Liver (tissue), 9 donors: ENCODE measurements around the gene CYP2W1. TPM values are rescaled to one million over a fixed set of nuclear protein-coding genes. Genes with fewer than 3 reads are reported as not detected.
A peak's percentile ranks its signal among the peaks of the same experiment; 100 is the strongest.

ENCODE experiments used
- DNase-seq: peaks from one replicate; pipeline ENCODE4 v3.0.0-alpha.2; 2017; ENCODE audit warnings: low spot score
- H3K27ac ChIP-seq, 2 donors: one replicate each; pipeline ENCODE4 v1.7.0; 2013; ENCODE audit warnings: inconsistent platforms in 2 of 2, low read length in 2 of 2, control low read depth in 1 of 2, low read depth in 1 of 2, mild to moderate bottlenecking in 1 of 2
- H3K27me3 ChIP-seq, 4 donors: one replicate each; pipeline versions ENCODE4 v1.6.1 to v1.7.0; 2013; ENCODE audit warnings: low read length in 3 of 4, inconsistent platforms in 1 of 4, mild to moderate bottlenecking in 1 of 4, moderate library complexity in 1 of 4; ENCODE audit not compliant: control insufficient read depth in 4 of 4, insufficient read depth in 4 of 4
- H3K36me3 ChIP-seq, 4 donors: one replicate each; pipeline versions ENCODE4 v1.6.1 to v1.7.0; 2013; ENCODE audit warnings: low read length in 3 of 4, mild to moderate bottlenecking in 3 of 4, low read depth in 1 of 4, moderate library complexity in 1 of 4; ENCODE audit not compliant: control insufficient read depth in 4 of 4, insufficient read depth in 3 of 4
- H3K4me1 ChIP-seq, 4 donors: one replicate each; pipeline versions ENCODE4 v1.6.1 to v1.7.0; 2013; ENCODE audit warnings: low read length in 3 of 4, mild to moderate bottlenecking in 3 of 4, moderate library complexity in 1 of 4; ENCODE audit not compliant: control insufficient read depth in 4 of 4, insufficient read depth in 4 of 4
- H3K4me3 ChIP-seq, 3 donors: one replicate each; pipeline versions ENCODE4 v1.6.1 to v1.7.0; 2013; ENCODE audit warnings: low read length in 3 of 3, control low read depth in 1 of 3, low read depth in 1 of 3, mild to moderate bottlenecking in 1 of 3
- H3K9ac ChIP-seq, 2 donors: one replicate each; pipeline ENCODE4 v1.7.0; 2013; ENCODE audit warnings: low read length in 2 of 2, mild to moderate bottlenecking in 2 of 2, moderate library complexity in 2 of 2, control low read depth in 1 of 2, low read depth in 1 of 2
- H3K9me3 ChIP-seq, 4 donors: one replicate each; pipeline versions ENCODE4 v1.6.1 to v1.7.0; 2013; ENCODE audit warnings: low read length in 3 of 4; ENCODE audit not compliant: control insufficient read depth in 4 of 4
- EGR1 ChIP-seq, 2 donors: IDR thresholded peaks; 2 replicates each; pipeline ENCODE4 v1.6.1; 2016 to 2018; ENCODE audit warnings: antibody characterized with exemption in 2 of 2, low read depth in 2 of 2
- FOXA1 ChIP-seq: IDR thresholded peaks from 2 replicates; pipeline ENCODE4 v1.6.1; 2016; ENCODE audit warnings: antibody characterized with exemption
- FOXA2 ChIP-seq: IDR thresholded peaks from 2 replicates; pipeline ENCODE4 v1.6.1; 2016; ENCODE audit warnings: antibody characterized with exemption
- GABPA ChIP-seq, 2 donors: IDR thresholded peaks in 1 of 2; conservative IDR thresholded peaks in 1 of 2; 2 replicates each; pipeline ENCODE4 v1.6.1; 2016; ENCODE audit warnings: antibody characterized with exemption in 2 of 2, mild to moderate bottlenecking in 1 of 2, moderate library complexity in 1 of 2
- HNF4A ChIP-seq, 2 donors: conservative IDR thresholded peaks; 2 replicates each; pipeline ENCODE4 v1.6.1; 2016; ENCODE audit warnings: antibody characterized with exemption in 2 of 2, mild to moderate bottlenecking in 2 of 2
- HNF4G ChIP-seq: IDR thresholded peaks from 2 replicates; pipeline ENCODE4 v1.6.1; 2016; ENCODE audit warnings: antibody characterized with exemption
- JUND ChIP-seq, 2 donors: IDR thresholded peaks; 2 replicates each; pipeline ENCODE4 v1.6.1; 2016; ENCODE audit warnings: antibody characterized with exemption in 2 of 2
- NR2F2 ChIP-seq: IDR thresholded peaks from 2 replicates; pipeline ENCODE4 v1.6.1; 2016; ENCODE audit warnings: antibody characterized with exemption
- RAD21 ChIP-seq, 2 donors: IDR thresholded peaks; 2 replicates each; pipeline ENCODE4 v1.6.1; 2016; ENCODE audit warnings: antibody characterized with exemption in 2 of 2, mild to moderate bottlenecking in 2 of 2
- RXRA ChIP-seq, 2 donors: IDR thresholded peaks; 2 replicates each; pipeline ENCODE4 v1.6.1; 2017 to 2018; ENCODE audit warnings: antibody characterized with exemption in 2 of 2, mild to moderate bottlenecking in 1 of 2
- SP1 ChIP-seq: IDR thresholded peaks from 2 replicates; pipeline ENCODE4 v1.6.1; 2018; ENCODE audit warnings: antibody characterized with exemption, mild to moderate bottlenecking
- TAF1 ChIP-seq: conservative IDR thresholded peaks from 2 replicates; pipeline ENCODE4 v1.6.1; 2016; ENCODE audit warnings: antibody characterized with exemption, mild to moderate bottlenecking
- YY1 ChIP-seq: IDR thresholded peaks from 2 replicates; pipeline ENCODE4 v1.6.1; 2016; ENCODE audit warnings: antibody characterized with exemption, mild to moderate bottlenecking
- WGBS: extraction: QIAGEN DNeasy Blood & Tissue Kit; methylation state at CpG from one replicate; pipeline ENCODE4 v1.1.7; 2013; 5-methylcytosine and 5-hydroxymethylcytosine counted together
- polyA plus RNA-seq, 2 donors: library from polyadenylated mRNA; stranded (reverse) in 1 of 2; unstranded in 1 of 2; fragments of 200-250 nt in 1 of 2; fragments of >200 nt in 1 of 2; fragmentation: Nextera tagmentation in 1 of 2; extraction: Ambion mirVana in 1 of 2; gene quantifications; one replicate each; pipeline versions ENCODE4 v1.2.1 to v1.2.3, GENCODE V29; 2013 to 2015
- total RNA-seq, 2 donors: library from RNA; depleted of rRNA; stranded (reverse); fragments of >200 nt; gene quantifications; one replicate each; pipeline ENCODE4 v1.2.3, GENCODE V29; 2014
- TF ChIP-seq, protein P1 (sequence below): IDR thresholded peaks from 2 replicates; pipeline ENCODE4 v1.6.1; 2016; ENCODE audit warnings: antibody characterized with exemption
- TF ChIP-seq, protein P2 (sequence below): IDR thresholded peaks from 2 replicates; pipeline ENCODE4 v1.6.1; 2016; ENCODE audit warnings: antibody characterized with exemption
- TF ChIP-seq, protein P3 (sequence below): fragments of 150-350 bp; IDR thresholded peaks from 2 replicates; pipeline ENCODE4 v1.5.1; 2017; ENCODE audit warnings: improper control_type of control experiment, low read depth, low read length; ENCODE audit not compliant: missing input control
- TF ChIP-seq, protein P4 (sequence below): IDR thresholded peaks from 2 replicates; pipeline ENCODE4 v1.6.1; 2016; ENCODE audit warnings: antibody characterized with exemption
- TF ChIP-seq, protein P5 (sequence below): IDR thresholded peaks from 2 replicates; pipeline ENCODE4 v1.6.1; 2016; ENCODE audit warnings: antibody characterized with exemption, mild to moderate bottlenecking
- donor health status: healthy.
- donor health status: healthy.
- donor health status: healthy.
- donor health status: healthy.
- donor health status: healthy.

CYP2W1 gene
- total and polyA plus RNA-seq, 4 donors = 0.28 TPM; not detected in 3

DNA sequence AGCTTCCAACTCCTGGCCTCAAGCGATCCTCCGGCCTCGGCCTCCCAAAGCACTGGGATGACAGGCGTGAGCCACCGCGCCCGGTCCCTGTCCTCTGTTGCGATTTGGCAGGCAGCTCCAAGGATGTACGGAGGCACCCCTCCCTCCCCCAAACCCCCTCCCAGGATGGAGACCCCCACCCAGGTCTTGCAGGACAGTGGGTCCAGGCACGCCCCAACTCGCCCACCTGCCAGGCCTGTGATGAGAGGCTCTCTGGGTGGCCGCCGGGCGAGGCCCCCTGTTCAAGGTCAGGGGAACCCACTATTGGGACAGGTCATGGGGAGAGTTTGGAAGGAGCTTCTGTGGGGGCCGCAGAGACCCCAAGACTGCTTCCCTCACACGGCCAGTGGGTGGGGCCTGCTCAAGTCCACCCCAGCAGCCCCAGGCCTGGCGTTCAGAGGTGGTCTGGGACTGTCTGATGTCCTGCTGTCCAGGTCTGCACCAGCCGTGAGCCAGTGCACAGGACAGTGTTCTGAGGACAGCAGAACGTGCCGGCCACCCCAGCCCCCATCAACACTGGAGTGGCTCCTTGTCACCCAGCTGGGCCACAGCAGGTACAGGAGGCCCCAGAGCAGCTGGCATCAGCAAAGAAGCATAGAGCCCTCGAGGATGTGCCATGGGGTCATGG is 31.0 kb upstream of the CYP2W1 start:
- H3K27ac ChIP-seq = no peak overlapping the region
- no peak overlapping the region for H3K9ac ChIP-seq
- no peaks in the 10 kb centered on the region for H3K36me3 ChIP-seq
- TF ChIP-seq SP1 (no peak), FOXA1 (no peak), RXRA (IDR thresholded peaks at IDR 0.05) (no peak)
- H3K4me3 ChIP-seq = no peak overlapping the region
- H3K27me3 ChIP-seq = peaks cover 0 to 4% (median 1%) of the 10 kb centered on the region in 4 donors
- peaks cover 0 to 8% (median 3%) of the 10 kb centered on the region in 4 donors for H3K4me1 ChIP-seq
- DNase-seq = no peak
- WGBS = 90% methylated on average over 21 of the region's 21 CpGs
- H3K9me3 ChIP-seq = no peaks in the 10 kb centered on the region

DNA sequence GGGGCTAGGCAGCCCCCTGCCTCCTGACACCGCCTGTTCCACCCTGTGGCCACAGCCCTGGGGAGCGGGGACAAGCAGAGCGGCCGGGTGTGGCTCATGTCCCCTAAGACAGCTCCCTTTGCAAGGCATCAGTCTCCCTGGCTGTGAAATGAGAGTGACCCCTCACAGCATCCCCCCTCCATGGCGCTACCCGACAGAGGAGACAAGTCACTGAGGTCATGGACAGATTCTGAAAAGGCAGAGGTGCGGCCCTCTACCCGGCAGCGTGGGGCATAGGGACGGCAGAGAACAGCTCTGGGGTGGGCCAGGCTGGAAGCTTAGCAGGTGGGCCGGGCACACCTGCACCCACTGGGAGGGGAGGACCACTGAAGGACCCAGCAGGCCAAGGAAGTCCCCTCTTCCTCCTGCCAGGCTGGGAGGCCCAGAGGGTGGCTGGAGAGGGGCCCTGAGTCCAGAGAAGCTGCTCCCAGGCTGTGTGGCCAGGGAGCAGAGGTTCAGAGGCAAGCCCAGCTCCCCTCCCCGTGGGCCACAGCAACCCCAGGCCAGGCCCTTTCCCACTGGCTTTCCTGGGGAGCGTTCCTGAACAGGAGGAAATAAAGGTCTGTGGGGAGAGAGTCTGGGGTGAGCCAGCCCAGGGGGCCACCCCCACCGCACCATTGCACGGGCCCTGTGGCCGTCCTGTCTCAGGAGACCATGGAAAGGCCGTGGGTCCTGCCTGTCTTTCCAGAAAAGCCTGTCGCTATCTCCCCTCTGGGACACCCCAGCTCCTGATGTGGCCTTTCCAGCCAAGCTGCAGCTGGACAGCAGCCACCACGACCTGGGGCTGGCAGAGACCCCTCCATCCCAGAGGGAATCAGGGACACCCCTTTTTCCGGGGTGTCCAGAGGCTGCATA is 30.2 kb upstream of the CYP2W1 start:
- no peak for DNase-seq
- H3K27me3 ChIP-seq = peaks cover 0 to 4% (median 1%) of the 10 kb centered on the region in 4 donors
- H3K27ac ChIP-seq = no peak overlapping the region
- peak overlapping the region in 1 of 3 donors; percentile 71 for H3K4me3 ChIP-seq
- no peak for TF ChIP-seq YY1
- TF ChIP-seq, protein P1, sequence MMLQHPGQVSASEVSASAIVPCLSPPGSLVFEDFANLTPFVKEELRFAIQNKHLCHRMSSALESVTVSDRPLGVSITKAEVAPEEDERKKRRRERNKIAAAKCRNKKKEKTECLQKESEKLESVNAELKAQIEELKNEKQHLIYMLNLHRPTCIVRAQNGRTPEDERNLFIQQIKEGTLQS = no peak
- TF ChIP-seq HNF4G = no peak
- no peak for TF ChIP-seq SP1
- no peak for TF ChIP-seq FOXA1
- TF ChIP-seq, protein P2, sequence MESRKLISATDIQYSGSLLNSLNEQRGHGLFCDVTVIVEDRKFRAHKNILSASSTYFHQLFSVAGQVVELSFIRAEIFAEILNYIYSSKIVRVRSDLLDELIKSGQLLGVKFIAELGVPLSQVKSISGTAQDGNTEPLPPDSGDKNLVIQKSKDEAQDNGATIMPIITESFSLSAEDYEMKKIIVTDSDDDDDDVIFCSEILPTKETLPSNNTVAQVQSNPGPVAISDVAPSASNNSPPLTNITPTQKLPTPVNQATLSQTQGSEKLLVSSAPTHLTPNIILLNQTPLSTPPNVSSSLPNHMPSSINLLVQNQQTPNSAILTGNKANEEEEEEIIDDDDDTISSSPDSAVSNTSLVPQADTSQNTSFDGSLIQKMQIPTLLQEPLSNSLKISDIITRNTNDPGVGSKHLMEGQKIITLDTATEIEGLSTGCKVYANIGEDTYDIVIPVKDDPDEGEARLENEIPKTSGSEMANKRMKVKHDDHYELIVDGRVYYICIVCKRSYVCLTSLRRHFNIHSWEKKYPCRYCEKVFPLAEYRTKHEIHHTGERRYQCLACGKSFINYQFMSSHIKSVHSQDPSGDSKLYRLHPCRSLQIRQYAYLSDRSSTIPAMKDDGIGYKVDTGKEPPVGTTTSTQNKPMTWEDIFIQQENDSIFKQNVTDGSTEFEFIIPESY = no peak
- TF ChIP-seq, protein P3, sequence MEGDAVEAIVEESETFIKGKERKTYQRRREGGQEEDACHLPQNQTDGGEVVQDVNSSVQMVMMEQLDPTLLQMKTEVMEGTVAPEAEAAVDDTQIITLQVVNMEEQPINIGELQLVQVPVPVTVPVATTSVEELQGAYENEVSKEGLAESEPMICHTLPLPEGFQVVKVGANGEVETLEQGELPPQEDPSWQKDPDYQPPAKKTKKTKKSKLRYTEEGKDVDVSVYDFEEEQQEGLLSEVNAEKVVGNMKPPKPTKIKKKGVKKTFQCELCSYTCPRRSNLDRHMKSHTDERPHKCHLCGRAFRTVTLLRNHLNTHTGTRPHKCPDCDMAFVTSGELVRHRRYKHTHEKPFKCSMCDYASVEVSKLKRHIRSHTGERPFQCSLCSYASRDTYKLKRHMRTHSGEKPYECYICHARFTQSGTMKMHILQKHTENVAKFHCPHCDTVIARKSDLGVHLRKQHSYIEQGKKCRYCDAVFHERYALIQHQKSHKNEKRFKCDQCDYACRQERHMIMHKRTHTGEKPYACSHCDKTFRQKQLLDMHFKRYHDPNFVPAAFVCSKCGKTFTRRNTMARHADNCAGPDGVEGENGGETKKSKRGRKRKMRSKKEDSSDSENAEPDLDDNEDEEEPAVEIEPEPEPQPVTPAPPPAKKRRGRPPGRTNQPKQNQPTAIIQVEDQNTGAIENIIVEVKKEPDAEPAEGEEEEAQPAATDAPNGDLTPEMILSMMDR = no peak
- no peak for TF ChIP-seq JUND (IDR thresholded peaks at IDR 0.05)
- no peak for TF ChIP-seq EGR1 (IDR thresholded peaks at IDR 0.05; ENCODE audit: low read depth in 2 of 2)
- no peak for TF ChIP-seq RAD21 (IDR thresholded peaks at IDR 0.05)
- no peak for TF ChIP-seq FOXA2
- no peak for TF ChIP-seq RXRA (IDR thresholded peaks at IDR 0.05)
- TF ChIP-seq HNF4A (conservative IDR thresholded peaks at IDR 0.05) = no peak
- no peak for TF ChIP-seq TAF1
- TF ChIP-seq, protein P4, sequence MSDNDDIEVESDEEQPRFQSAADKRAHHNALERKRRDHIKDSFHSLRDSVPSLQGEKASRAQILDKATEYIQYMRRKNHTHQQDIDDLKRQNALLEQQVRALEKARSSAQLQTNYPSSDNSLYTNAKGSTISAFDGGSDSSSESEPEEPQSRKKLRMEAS = no peak
- TF ChIP-seq NR2F2 = no peak
- TF ChIP-seq, protein P5, sequence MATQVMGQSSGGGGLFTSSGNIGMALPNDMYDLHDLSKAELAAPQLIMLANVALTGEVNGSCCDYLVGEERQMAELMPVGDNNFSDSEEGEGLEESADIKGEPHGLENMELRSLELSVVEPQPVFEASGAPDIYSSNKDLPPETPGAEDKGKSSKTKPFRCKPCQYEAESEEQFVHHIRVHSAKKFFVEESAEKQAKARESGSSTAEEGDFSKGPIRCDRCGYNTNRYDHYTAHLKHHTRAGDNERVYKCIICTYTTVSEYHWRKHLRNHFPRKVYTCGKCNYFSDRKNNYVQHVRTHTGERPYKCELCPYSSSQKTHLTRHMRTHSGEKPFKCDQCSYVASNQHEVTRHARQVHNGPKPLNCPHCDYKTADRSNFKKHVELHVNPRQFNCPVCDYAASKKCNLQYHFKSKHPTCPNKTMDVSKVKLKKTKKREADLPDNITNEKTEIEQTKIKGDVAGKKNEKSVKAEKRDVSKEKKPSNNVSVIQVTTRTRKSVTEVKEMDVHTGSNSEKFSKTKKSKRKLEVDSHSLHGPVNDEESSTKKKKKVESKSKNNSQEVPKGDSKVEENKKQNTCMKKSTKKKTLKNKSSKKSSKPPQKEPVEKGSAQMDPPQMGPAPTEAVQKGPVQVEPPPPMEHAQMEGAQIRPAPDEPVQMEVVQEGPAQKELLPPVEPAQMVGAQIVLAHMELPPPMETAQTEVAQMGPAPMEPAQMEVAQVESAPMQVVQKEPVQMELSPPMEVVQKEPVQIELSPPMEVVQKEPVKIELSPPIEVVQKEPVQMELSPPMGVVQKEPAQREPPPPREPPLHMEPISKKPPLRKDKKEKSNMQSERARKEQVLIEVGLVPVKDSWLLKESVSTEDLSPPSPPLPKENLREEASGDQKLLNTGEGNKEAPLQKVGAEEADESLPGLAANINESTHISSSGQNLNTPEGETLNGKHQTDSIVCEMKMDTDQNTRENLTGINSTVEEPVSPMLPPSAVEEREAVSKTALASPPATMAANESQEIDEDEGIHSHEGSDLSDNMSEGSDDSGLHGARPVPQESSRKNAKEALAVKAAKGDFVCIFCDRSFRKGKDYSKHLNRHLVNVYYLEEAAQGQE = no peak
- TF ChIP-seq GABPA (IDR thresholded peaks at IDR 0.05 in 1 of 2, conservative IDR thresholded peaks at IDR 0.05 in 1 of 2) = no peak
- peaks cover 0 to 8% (median 3%) of the 10 kb centered on the region in 4 donors for H3K4me1 ChIP-seq
- H3K9me3 ChIP-seq = no peaks in the 10 kb centered on the region
- H3K9ac ChIP-seq = no peak overlapping the region
- H3K36me3 ChIP-seq = no peaks in the 10 kb centered on the region
- WGBS = 80% methylated on average over 20 of the region's 20 CpGs
